ENCODE measurements around the gene FER. TPM values are rescaled to one million over a fixed set of nuclear protein-coding genes. Genes with fewer than 3 reads are reported as not detected.

Gene FER
- total RNA-seq, 1 donor from 2014 or later, result 13.4 TPM

- no peaks in the 10 kb centered on the region for H3K4me1 ChIP-seq
- no peak for DNase-seq
- no peak overlapping the region for H3K4me3 ChIP-seq
- intact Hi-C loops (cut with micrococcal nuclease), result no loop called here
- no peaks in the 10 kb centered on the region for H3K27me3 ChIP-seq (ENCODE audit: low read depth)
- H3K9me3 ChIP-seq (replicated peaks), result peaks cover 40% of the 10 kb centered on the region
- no peak for TF ChIP-seq CTCF (IDR thresholded peaks at IDR 0.05; ENCODE audit: borderline replicate concordance)
- no peak overlapping the region for H3K27ac ChIP-seq (replicated peaks)
- H3K36me3 ChIP-seq, result peaks cover 23% of the 10 kb centered on the region
These were observed 54.1 kb downstream of the FER start for GRCh38 chr5:108801776-108802175.

GRCh38 chr5:108810717-108811116 is 63.0 kb downstream of the FER start:
- TF ChIP-seq CTCF (IDR thresholded peaks at IDR 0.05; ENCODE audit: borderline replicate concordance), result no peak
- Histone ChIP-seq H3K36me3 (peaks cover 17% of the 10 kb centered on the region), H3K27me3 (ENCODE audit: low read depth) (no peaks in the 10 kb centered on the region), H3K27ac (replicated peaks) (no peak overlapping the region), H3K4me3 (no peak overlapping the region), H3K9me3 (replicated peaks) (peaks cover 41% of the 10 kb centered on the region), H3K4me1 (peaks cover 24% of the 10 kb centered on the region)
- no peak for DNase-seq
- intact Hi-C loops (cut with micrococcal nuclease), result no loop called here

DNA sequence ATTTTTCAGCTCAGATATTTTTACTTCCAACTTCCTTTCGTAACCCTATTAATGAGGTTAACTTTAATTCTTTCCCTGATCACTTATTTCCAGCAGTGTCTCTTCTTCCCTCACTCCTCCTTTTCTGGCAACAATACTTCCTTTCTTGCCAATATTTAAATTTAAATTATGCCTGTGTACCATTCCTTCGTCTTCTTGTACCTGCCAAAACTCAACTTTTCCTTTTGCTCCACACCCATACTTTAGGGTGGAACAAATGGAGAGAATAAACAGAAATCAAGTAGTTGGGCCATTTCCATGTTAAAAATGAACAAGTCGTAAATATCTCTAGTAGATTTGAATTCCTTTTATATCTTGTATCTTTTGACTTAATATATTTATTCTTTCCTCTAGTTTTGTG is 66.0 kb downstream of the FER start:
- peak overlapping the region; percentile 28 for H3K4me3 ChIP-seq
- H3K27ac ChIP-seq (replicated peaks), result no peak overlapping the region
- DNase-seq, result no peak
- no peak for TF ChIP-seq CTCF (IDR thresholded peaks at IDR 0.05; ENCODE audit: borderline replicate concordance)
- peaks cover 24% of the 10 kb centered on the region for H3K4me1 ChIP-seq
- no peaks in the 10 kb centered on the region for H3K27me3 ChIP-seq (ENCODE audit: low read depth)
- intact Hi-C loops (cut with micrococcal nuclease), result no loop called here
- H3K9me3 ChIP-seq (replicated peaks), result peaks cover 20% of the 10 kb centered on the region
- peaks cover 17% of the 10 kb centered on the region for H3K36me3 ChIP-seq

DNA sequence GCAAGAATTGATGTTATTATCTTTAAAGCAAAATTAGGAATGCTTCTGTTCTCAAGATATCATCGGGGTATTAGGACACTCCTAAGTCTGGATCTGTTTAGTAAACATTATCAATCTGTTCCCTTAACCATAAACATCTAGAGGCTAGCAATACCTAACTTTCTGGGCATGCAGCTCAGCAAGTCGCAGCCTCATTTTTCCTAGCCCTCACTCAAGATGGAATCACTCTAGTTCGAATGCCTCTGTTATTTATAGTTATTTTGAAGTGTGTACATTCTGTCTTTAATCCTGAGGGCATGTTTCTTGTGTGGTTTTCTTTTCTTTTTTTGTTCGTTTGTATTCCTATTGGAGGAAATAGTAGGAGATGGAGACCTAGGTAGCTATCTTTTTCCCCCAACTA is 66.9 kb downstream of the FER start:
- Histone ChIP-seq H3K4me3 (peak overlapping the region; percentile 28), H3K27ac (replicated peaks) (no peak overlapping the region), H3K27me3 (ENCODE audit: low read depth) (no peaks in the 10 kb centered on the region), H3K36me3 (peaks cover 15% of the 10 kb centered on the region), H3K9me3 (replicated peaks) (peaks cover 12% of the 10 kb centered on the region), H3K4me1 (peaks cover 26% of the 10 kb centered on the region)
- no peak for DNase-seq
- TF ChIP-seq CTCF (IDR thresholded peaks at IDR 0.05; ENCODE audit: borderline replicate concordance), result no peak
- intact Hi-C loops (cut with micrococcal nuclease), result no loop called here

GRCh38 chr5:108818613-108819272 is 71.0 kb downstream of the FER start:
- Histone ChIP-seq H3K4me1 (peaks cover 27% of the 10 kb centered on the region), H3K36me3 (peaks cover 4% of the 10 kb centered on the region), H3K27ac (replicated peaks) (no peak overlapping the region), H3K27me3 (ENCODE audit: low read depth) (no peaks in the 10 kb centered on the region), H3K4me3 (no peak overlapping the region), H3K9me3 (replicated peaks) (peaks cover 7% of the 10 kb centered on the region)
- DNase-seq, result no peak
- intact Hi-C loops (cut with micrococcal nuclease), result no loop called here
- TF ChIP-seq CTCF (IDR thresholded peaks at IDR 0.05; ENCODE audit: borderline replicate concordance), result no peak

Data from left ventricle myocardium inferior (tissue), 1 donor.